GM23338 (cell line): ENCODE measurements around the gene RASGRP4. TPM values are rescaled to one million over a fixed set of nuclear protein-coding genes. Genes with fewer than 3 reads are reported as not detected.

Experiments
- ATAC-seq: fragments of 200-7000 bp; cut with Tn5 transposase; 3 replicates; pipeline ENCODE4 v1.9.1; 2020
- DNase-seq: peaks from one replicate; pipeline ENCODE4 v3.0.0-alpha.2; 2015; ENCODE audit warnings: low spot score
- H2AFZ ChIP-seq: fragments of 200-600 bp; sonication (generic); 2 replicates; pipeline ENCODE4 v1.8.0; 2016; ENCODE audit warnings: antibody characterized with exemption, mild to moderate bottlenecking, moderate library complexity
- H3F3A ChIP-seq: fragments of 200-600 bp; sonication (generic); replicated peaks from 2 replicates; pipeline ENCODE4 v1.8.0; 2017; ENCODE audit warnings: antibody characterized with exemption, mixed run types, low read depth
- H3K27ac ChIP-seq: fragments of 200-600 bp; sonication (generic); 2 replicates; pipeline ENCODE4 v1.6.1; 2016; ENCODE audit warnings: low read depth
- H3K27me3 ChIP-seq: fragments of 200-600 bp; sonication (generic); 2 replicates; pipeline ENCODE4 v1.8.0; 2016; ENCODE audit warnings: mild to moderate bottlenecking, mixed run types, moderate library complexity; ENCODE audit not compliant: insufficient read depth
- H3K36me3 ChIP-seq: fragments of 200-600 bp; sonication (generic); 2 replicates; pipeline ENCODE4 v1.8.0; 2016; ENCODE audit warnings: mild to moderate bottlenecking; ENCODE audit not compliant: insufficient read depth
- H3K4me1 ChIP-seq: fragments of 200-600 bp; sonication (generic); 2 replicates; pipeline ENCODE4 v1.8.0; 2016; ENCODE audit warnings: mild to moderate bottlenecking, moderate library complexity; ENCODE audit not compliant: insufficient read depth
- H3K4me2 ChIP-seq: fragments of 200-600 bp; sonication (generic); 2 replicates; pipeline ENCODE4 v1.7.1; 2017; ENCODE audit warnings: mixed run types
- H3K4me3 ChIP-seq: fragments of 200-600 bp; sonication (generic); 2 replicates; pipeline ENCODE4 v1.6.1; 2016; ENCODE audit warnings: mixed run types
- H3K79me2 ChIP-seq: fragments of 200-600 bp; sonication (generic); replicated peaks from 2 replicates; pipeline ENCODE4 v1.8.0; 2017; ENCODE audit warnings: mild to moderate bottlenecking; ENCODE audit not compliant: insufficient read depth
- H3K9me2 ChIP-seq: fragments of 200-600 bp; sonication (generic); 2 replicates; pipeline ENCODE4 v1.8.0; 2017; ENCODE audit not compliant: insufficient read depth
- H4K20me1 ChIP-seq: fragments of 200-600 bp; sonication (generic); replicated peaks from 2 replicates; pipeline ENCODE4 v1.8.0; 2017; ENCODE audit warnings: mild to moderate bottlenecking; ENCODE audit not compliant: insufficient read depth
- H3K27ac Mint-ChIP-seq: 2 replicates; pipeline ENCODE4 v1.8.0; 2020; ENCODE audit warnings: inconsistent platforms, mild to moderate bottlenecking, moderate library complexity, mixed read lengths
- H3K27me3 Mint-ChIP-seq: 3 replicates; pipeline ENCODE4 v1.8.0; 2022; ENCODE audit warnings: low read depth, mild to moderate bottlenecking, moderate library complexity, mixed read lengths, inconsistent platforms; ENCODE audit not compliant: insufficient read depth, poor library complexity
- H3K36me3 Mint-ChIP-seq: 3 replicates; pipeline ENCODE4 v1.8.0; 2021; ENCODE audit warnings: low read depth, mild to moderate bottlenecking, inconsistent platforms, moderate library complexity, mixed read lengths
- H3K4me1 Mint-ChIP-seq: 3 replicates; pipeline ENCODE4 v1.8.0; 2020; ENCODE audit warnings: mild to moderate bottlenecking, inconsistent platforms, mixed read lengths
- H3K4me3 Mint-ChIP-seq: 3 replicates; pipeline ENCODE4 v1.8.0; 2021; ENCODE audit warnings: moderate library complexity, mild to moderate bottlenecking, inconsistent platforms, mixed read lengths
- H3K9me3 Mint-ChIP-seq: 3 replicates; pipeline ENCODE4 v1.8.0; 2020; ENCODE audit warnings: moderate library complexity, mild to moderate bottlenecking, inconsistent platforms, mixed read lengths
- CREB1 ChIP-seq: fragments of 250-450 bp; sonication (Bioruptor Pico); IDR thresholded peaks from 2 replicates; pipeline ENCODE4 v1.5.0; 2020; ENCODE audit warnings: low read depth, mild to moderate bottlenecking, moderate library complexity
- EZH2 ChIP-seq: fragments of 200-600 bp; sonication (generic); IDR thresholded peaks from one replicate; pipeline ENCODE4 v1.8.0; 2017; ENCODE audit warnings: antibody characterized with exemption, mild to moderate bottlenecking, low read depth; ENCODE audit not compliant: unreplicated experiment
- EZH2phosphoT487 ChIP-seq: fragments of 200-600 bp; sonication (generic); IDR thresholded peaks from one replicate; pipeline ENCODE4 v1.8.1; 2018; ENCODE audit warnings: antibody characterized with exemption; ENCODE audit not compliant: unreplicated experiment
- JUNB ChIP-seq: IDR thresholded peaks from one replicate; pipeline ENCODE4 v1.6.1; 2016; ENCODE audit warnings: antibody characterized with exemption; ENCODE audit not compliant: unreplicated experiment
- NANOG ChIP-seq: IDR thresholded peaks from 2 replicates; pipeline ENCODE4 v1.6.1; 2016; ENCODE audit warnings: antibody characterized with exemption, borderline replicate concordance
- POLR2AphosphoS5 ChIP-seq: IDR thresholded peaks from 2 replicates; pipeline ENCODE4 v1.6.1; 2016; ENCODE audit warnings: antibody characterized with exemption, low read depth
- REST ChIP-seq: IDR thresholded peaks from one replicate; pipeline ENCODE4 v1.6.1; 2018; ENCODE audit warnings: antibody characterized with exemption; ENCODE audit not compliant: unreplicated experiment
- STAT1 ChIP-seq: IDR thresholded peaks from one replicate; pipeline ENCODE4 v1.6.1; 2016; ENCODE audit warnings: antibody characterized with exemption; ENCODE audit not compliant: unreplicated experiment
- ZNF114 ChIP-seq: fragments of 250-450 bp; sonication (Bioruptor Pico); IDR thresholded peaks from 2 replicates; pipeline ENCODE4 v1.5.0; 2020; ENCODE audit warnings: mild to moderate bottlenecking, moderate library complexity
- ZNF331 ChIP-seq: fragments of 250-450 bp; sonication (Bioruptor Pico); IDR thresholded peaks from 2 replicates; pipeline ENCODE4 v1.5.0; 2020; ENCODE audit warnings: low read depth, mild to moderate bottlenecking, moderate library complexity
- polyA plus RNA-seq: library from polyadenylated mRNA; unstranded; fragments of >200 nt; fragmentation: Nextera tagmentation; extraction: Ambion mirVana; gene quantifications from 2 replicates; pipeline ENCODE4 v1.2.1, GENCODE V29; 2016
- total RNA-seq: library from RNA; depleted of rRNA; stranded (reverse); fragments of >200 nt; shearing (Covaris generic); gene quantifications from 2 replicates; pipeline ENCODE4 v1.2.3, GENCODE V29; 2014
- TF ChIP-seq, protein P1 (sequence below): fragments of 250-450 bp; sonication (Bioruptor Pico); IDR thresholded peaks from 2 replicates; pipeline ENCODE4 v1.5.0; 2020; ENCODE audit warnings: mild to moderate bottlenecking, moderate library complexity
- TF ChIP-seq, protein P2 (sequence below): IDR thresholded peaks from 2 replicates; pipeline ENCODE4 v1.6.1; 2016; ENCODE audit warnings: antibody characterized with exemption
- TF ChIP-seq, protein P3 (sequence below), 2 experiments: fragments of 200-600 bp in 1 of 2; sonication (generic) in 1 of 2; conservative IDR thresholded peaks; 2 replicates each; pipeline versions ENCODE4 v1.5.1 to v1.6.1; 2016 to 2017; ENCODE audit warnings: antibody characterized with exemption in 2 of 2, low read depth in 2 of 2, mild to moderate bottlenecking in 2 of 2, moderate library complexity in 1 of 2

RASGRP4 gene
- total and polyA plus RNA-seq, 2 experiments from 2014 or later = 1.6 to 3.6 TPM

- peaks cover 29% of the 10 kb centered on the region for H3K27me3 ChIP-seq
Measured at GRCh38 chr19:38360351-38360750, 65.7 kb downstream of the RASGRP4 start.

More at GRCh38 chr19:38360351-38360750, 65.7 kb downstream of the RASGRP4 start:
- no peak overlapping the region for H3K27ac ChIP-seq
- Mint-ChIP-seq H3K4me3 (peak overlapping the region; percentile 91), H3K27me3 (peaks cover 24% of the 10 kb centered on the region), H3K36me3 (no peaks in the 10 kb centered on the region; the same call in 2 of the 3 replicates), H3K4me1 (peaks cover 17% of the 10 kb centered on the region), H3K27ac (no peak overlapping the region), H3K9me3 (peaks cover 7% of the 10 kb centered on the region; the same call in 2 of the 3 replicates)
- no peak overlapping the region for H2AFZ ChIP-seq
- TF ChIP-seq ZNF331 (no peak), STAT1 (no peak), EZH2phosphoT487 (no peak), POLR2AphosphoS5 (no peak), ZNF114 (no peak), CREB1 (CRISPR knock-in tag) (no peak), NANOG (no peak), REST (no peak), EZH2 (no peak), JUNB (no peak)
- TF ChIP-seq, protein P1, sequence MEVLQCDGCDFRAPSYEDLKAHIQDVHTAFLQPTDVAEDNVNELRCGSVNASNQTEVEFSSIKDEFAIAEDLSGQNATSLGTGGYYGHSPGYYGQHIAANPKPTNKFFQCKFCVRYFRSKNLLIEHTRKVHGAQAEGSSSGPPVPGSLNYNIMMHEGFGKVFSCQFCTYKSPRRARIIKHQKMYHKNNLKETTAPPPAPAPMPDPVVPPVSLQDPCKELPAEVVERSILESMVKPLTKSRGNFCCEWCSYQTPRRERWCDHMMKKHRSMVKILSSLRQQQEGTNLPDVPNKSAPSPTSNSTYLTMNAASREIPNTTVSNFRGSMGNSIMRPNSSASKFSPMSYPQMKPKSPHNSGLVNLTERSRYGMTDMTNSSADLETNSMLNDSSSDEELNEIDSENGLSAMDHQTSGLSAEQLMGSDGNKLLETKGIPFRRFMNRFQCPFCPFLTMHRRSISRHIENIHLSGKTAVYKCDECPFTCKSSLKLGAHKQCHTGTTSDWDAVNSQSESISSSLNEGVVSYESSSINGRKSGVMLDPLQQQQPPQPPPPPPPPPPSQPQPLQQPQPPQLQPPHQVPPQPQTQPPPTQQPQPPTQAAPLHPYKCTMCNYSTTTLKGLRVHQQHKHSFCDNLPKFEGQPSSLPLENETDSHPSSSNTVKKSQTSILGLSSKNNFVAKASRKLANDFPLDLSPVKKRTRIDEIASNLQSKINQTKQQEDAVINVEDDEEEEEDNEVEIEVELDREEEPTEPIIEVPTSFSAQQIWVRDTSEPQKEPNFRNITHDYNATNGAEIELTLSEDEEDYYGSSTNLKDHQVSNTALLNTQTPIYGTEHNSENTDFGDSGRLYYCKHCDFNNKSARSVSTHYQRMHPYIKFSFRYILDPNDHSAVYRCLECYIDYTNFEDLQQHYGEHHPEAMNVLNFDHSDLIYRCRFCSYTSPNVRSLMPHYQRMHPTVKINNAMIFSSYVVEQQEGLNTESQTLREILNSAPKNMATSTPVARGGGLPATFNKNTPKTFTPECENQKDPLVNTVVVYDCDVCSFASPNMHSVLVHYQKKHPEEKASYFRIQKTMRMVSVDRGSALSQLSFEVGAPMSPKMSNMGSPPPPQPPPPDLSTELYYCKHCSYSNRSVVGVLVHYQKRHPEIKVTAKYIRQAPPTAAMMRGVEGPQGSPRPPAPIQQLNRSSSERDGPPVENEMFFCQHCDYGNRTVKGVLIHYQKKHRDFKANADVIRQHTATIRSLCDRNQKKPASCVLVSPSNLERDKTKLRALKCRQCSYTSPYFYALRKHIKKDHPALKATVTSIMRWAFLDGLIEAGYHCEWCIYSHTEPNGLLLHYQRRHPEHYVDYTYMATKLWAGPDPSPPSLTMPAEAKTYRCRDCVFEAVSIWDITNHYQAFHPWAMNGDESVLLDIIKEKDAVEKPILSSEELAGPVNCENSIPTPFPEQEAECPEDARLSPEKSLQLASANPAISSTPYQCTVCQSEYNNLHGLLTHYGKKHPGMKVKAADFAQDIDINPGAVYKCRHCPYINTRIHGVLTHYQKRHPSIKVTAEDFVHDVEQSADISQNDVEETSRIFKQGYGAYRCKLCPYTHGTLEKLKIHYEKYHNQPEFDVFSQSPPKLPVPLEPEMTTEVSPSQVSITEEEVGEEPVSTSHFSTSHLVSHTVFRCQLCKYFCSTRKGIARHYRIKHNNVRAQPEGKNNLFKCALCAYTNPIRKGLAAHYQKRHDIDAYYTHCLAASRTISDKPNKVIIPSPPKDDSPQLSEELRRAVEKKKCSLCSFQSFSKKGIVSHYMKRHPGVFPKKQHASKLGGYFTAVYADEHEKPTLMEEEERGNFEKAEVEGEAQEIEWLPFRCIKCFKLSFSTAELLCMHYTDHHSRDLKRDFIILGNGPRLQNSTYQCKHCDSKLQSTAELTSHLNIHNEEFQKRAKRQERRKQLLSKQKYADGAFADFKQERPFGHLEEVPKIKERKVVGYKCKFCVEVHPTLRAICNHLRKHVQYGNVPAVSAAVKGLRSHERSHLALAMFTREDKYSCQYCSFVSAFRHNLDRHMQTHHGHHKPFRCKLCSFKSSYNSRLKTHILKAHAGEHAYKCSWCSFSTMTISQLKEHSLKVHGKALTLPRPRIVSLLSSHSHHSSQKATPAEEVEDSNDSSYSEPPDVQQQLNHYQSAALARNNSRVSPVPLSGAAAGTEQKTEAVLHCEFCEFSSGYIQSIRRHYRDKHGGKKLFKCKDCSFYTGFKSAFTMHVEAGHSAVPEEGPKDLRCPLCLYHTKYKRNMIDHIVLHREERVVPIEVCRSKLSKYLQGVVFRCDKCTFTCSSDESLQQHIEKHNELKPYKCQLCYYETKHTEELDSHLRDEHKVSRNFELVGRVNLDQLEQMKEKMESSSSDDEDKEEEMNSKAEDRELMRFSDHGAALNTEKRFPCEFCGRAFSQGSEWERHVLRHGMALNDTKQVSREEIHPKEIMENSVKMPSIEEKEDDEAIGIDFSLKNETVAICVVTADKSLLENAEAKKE (CRISPR knock-in tag) = no peak
- TF ChIP-seq, protein P2, sequence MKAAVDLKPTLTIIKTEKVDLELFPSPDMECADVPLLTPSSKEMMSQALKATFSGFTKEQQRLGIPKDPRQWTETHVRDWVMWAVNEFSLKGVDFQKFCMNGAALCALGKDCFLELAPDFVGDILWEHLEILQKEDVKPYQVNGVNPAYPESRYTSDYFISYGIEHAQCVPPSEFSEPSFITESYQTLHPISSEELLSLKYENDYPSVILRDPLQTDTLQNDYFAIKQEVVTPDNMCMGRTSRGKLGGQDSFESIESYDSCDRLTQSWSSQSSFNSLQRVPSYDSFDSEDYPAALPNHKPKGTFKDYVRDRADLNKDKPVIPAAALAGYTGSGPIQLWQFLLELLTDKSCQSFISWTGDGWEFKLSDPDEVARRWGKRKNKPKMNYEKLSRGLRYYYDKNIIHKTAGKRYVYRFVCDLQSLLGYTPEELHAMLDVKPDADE = no peak
- TF ChIP-seq, protein P3, sequence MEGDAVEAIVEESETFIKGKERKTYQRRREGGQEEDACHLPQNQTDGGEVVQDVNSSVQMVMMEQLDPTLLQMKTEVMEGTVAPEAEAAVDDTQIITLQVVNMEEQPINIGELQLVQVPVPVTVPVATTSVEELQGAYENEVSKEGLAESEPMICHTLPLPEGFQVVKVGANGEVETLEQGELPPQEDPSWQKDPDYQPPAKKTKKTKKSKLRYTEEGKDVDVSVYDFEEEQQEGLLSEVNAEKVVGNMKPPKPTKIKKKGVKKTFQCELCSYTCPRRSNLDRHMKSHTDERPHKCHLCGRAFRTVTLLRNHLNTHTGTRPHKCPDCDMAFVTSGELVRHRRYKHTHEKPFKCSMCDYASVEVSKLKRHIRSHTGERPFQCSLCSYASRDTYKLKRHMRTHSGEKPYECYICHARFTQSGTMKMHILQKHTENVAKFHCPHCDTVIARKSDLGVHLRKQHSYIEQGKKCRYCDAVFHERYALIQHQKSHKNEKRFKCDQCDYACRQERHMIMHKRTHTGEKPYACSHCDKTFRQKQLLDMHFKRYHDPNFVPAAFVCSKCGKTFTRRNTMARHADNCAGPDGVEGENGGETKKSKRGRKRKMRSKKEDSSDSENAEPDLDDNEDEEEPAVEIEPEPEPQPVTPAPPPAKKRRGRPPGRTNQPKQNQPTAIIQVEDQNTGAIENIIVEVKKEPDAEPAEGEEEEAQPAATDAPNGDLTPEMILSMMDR (conservative IDR thresholded peaks at IDR 0.05; ENCODE audit: low read depth in 2 of 2) = no peak
- no peak for DNase-seq
- H3K4me3 ChIP-seq = no peak overlapping the region
- H4K20me1 ChIP-seq = no peaks in the 10 kb centered on the region; the same call in 1 of the 2 replicates
- 0 out of 2 replicates have a peak, but pooled peaks cover 11% of the 10 kb centered on the region for H3F3A ChIP-seq
- peaks cover 12% of the 10 kb centered on the region for H3K4me1 ChIP-seq
- no peaks in the 10 kb centered on the region for H3K36me3 ChIP-seq
- no peaks in the 10 kb centered on the region for H3K79me2 ChIP-seq
- no peak for ATAC-seq
- no peaks in the 10 kb centered on the region for H3K9me2 ChIP-seq
- no peak overlapping the region for H3K4me2 ChIP-seq
